HepG2 (cell line): Measurements from ENCODE around the gene IFNAR1. TPM values are rescaled to one million over a fixed set of nuclear protein-coding genes. Genes with fewer than 3 reads are reported as not detected.

ENCODE experiments used
- ATAC-seq: fragments of 200-7000 bp; cut with Tn5 transposase; 3 replicates; pipeline ENCODE4 v1.9.1; 2020; ENCODE audit warnings: mild to moderate bottlenecking, moderate library complexity
- Bru-seq: library from RNA; stranded (reverse); fragments of 400-500 nt; gene quantifications from one replicate; lab custom pipeline; 2021; lab: Mats Ljungman, UMichigan
- BruChase-seq, 2 experiments: library from RNA; stranded (reverse); fragments of 400-500 nt; gene quantifications; one replicate each; lab custom pipeline; 2021; lab: Mats Ljungman, UMichigan
- BruUV-seq: library from RNA; stranded (reverse); fragments of 400-500 nt; replicated peaks from 2 replicates; lab custom pipeline; 2021; lab: Mats Ljungman, UMichigan
- CTCF ChIA-PET: fragments of 300-600 bp; formaldehyde crosslinking; extraction: SDS; loops from one replicate; lab custom pipeline; 2021; ENCODE audit warnings: low total read pairs, inconsistent platforms, low intra/inter-chr PET ratio; lab: Yijun Ruan, JAX
- POLR2A ChIA-PET: fragments of 350-600 bp; sonication (Branson Sonifier 250); formaldehyde crosslinking; loops from one replicate; lab custom pipeline; 2020; ENCODE audit warnings: antibody characterized with exemption, inconsistent platforms; lab: Yijun Ruan, JAX
- DNase-seq: peaks from one replicate; pipeline ENCODE4 v3.0.0-alpha.2; 2015; ENCODE audit warnings: low spot score
- FAIRE-seq: peaks from 3 replicates; lab custom pipeline; 2011; peaks lifted over from hg19 to GRCh38; lab: Jason Lieb, UNC
- H2AFZ ChIP-seq: one replicate; pipeline ENCODE4 v1.6.1; 2011; ENCODE audit warnings: low read length, inconsistent platforms
- H3K27ac ChIP-seq: fragments of 300-600 bp; 3 replicates; pipeline ENCODE4 v1.8.0; 2011; ENCODE audit warnings: mixed run types, mild to moderate bottlenecking, mixed read lengths, low read length, inconsistent platforms; ENCODE audit not compliant: insufficient read depth; ENCODE audit errors: extremely low read length
- H3K27me3 ChIP-seq, 2 experiments: fragments of 200-600 bp in 1 of 2; 2 replicates in 1 of 2; 3 replicates in 1 of 2; pipeline versions ENCODE4 v1.6.0 to v1.8.0; 2011; ENCODE audit warnings: low read length in 2 of 2, mild to moderate bottlenecking in 2 of 2, moderate library complexity in 2 of 2, inconsistent platforms in 1 of 2; ENCODE audit not compliant: insufficient read depth in 2 of 2, control insufficient read depth in 1 of 2
- H3K36me3 ChIP-seq, 2 experiments: fragments of 200-600 bp in 1 of 2; replicated peaks in 1 of 2; 2 replicates in 1 of 2; 3 replicates in 1 of 2; pipeline versions ENCODE4 v1.5.1 to v1.8.0; 2011; ENCODE audit warnings: low read length in 2 of 2, inconsistent platforms in 1 of 2; ENCODE audit not compliant: insufficient read depth in 2 of 2, control insufficient read depth in 1 of 2
- H3K4me1 ChIP-seq: 2 replicates; pipeline ENCODE4 v1.5.1; 2012; ENCODE audit warnings: low read length, inconsistent platforms; ENCODE audit not compliant: insufficient read depth
- H3K4me2 ChIP-seq: 2 replicates; pipeline ENCODE4 v1.6.0; 2011; ENCODE audit warnings: low read depth, low read length, inconsistent platforms
- H3K4me3 ChIP-seq, 3 experiments: fragments of 200-600 bp in 1 of 3; sonication (generic), shearing (Covaris generic) in 1 of 3; replicated peaks in 1 of 3; 2 replicates each; pipeline ENCODE4 v1.5.1; 2011 to 2016; ENCODE audit warnings: low read length in 3 of 3, inconsistent platforms in 2 of 3, low read depth in 2 of 3, mild to moderate bottlenecking in 2 of 3, control low read depth in 1 of 3, mixed read lengths in 1 of 3; ENCODE audit not compliant: insufficient read depth in 1 of 3
- H3K79me2 ChIP-seq: one replicate; pipeline ENCODE4 v1.6.1; 2011; ENCODE audit warnings: low read length, inconsistent platforms; ENCODE audit not compliant: insufficient read depth
- H3K9ac ChIP-seq: 2 replicates; pipeline ENCODE4 v1.6.0; 2011; ENCODE audit warnings: mild to moderate bottlenecking, low read depth, low read length, inconsistent platforms; ENCODE audit not compliant: insufficient read depth
- H3K9me3 ChIP-seq: 2 replicates; pipeline ENCODE4 v1.5.1; 2012; ENCODE audit warnings: mild to moderate bottlenecking, low read length
- H4K20me1 ChIP-seq: 2 replicates; pipeline ENCODE4 v1.6.0; 2011; ENCODE audit warnings: inconsistent platforms, mild to moderate bottlenecking, low read length, moderate library complexity; ENCODE audit not compliant: insufficient read depth
- CAMTA2 ChIP-seq: sonication (generic); formaldehyde crosslinking; IDR thresholded peaks from 2 replicates; pipeline ENCODE4 v1.4.0; 2020; ENCODE audit warnings: mild to moderate bottlenecking, missing genetic modification reagents, borderline replicate concordance
- CREB1 ChIP-seq, 2 experiments: fragments of 450-650 bp in 1 of 2; IDR thresholded peaks; 2 replicates each; pipeline ENCODE4 v1.6.1; 2016 to 2017; ENCODE audit warnings: control low read depth in 1 of 2, mild to moderate bottlenecking in 1 of 2, missing compliant biosample characterization in 1 of 2, missing genetic modification characterization in 1 of 2
- FOXC1 ChIP-seq: sonication (generic); formaldehyde crosslinking; IDR thresholded peaks from 2 replicates; pipeline ENCODE4 v1.8.0; 2022; ENCODE audit warnings: mild to moderate bottlenecking, missing genetic modification reagents, borderline replicate concordance
- KLF9 ChIP-seq: IDR thresholded peaks from 2 replicates; pipeline ENCODE4 v1.6.1; 2016; ENCODE audit warnings: low read depth
- NR2F2 ChIP-seq: IDR thresholded peaks from 2 replicates; pipeline ENCODE4 v1.6.1; 2012; ENCODE audit warnings: low read depth, inconsistent platforms, borderline replicate concordance
- POLR2AphosphoS5 ChIP-seq: IDR thresholded peaks from 2 replicates; pipeline ENCODE4 v1.6.1; 2012; ENCODE audit warnings: low read depth, low read length
- ZNF30 ChIP-seq: sonication (generic); formaldehyde crosslinking; IDR thresholded peaks from 2 replicates; pipeline ENCODE4 v1.5.0; 2020; ENCODE audit warnings: mild to moderate bottlenecking, missing genetic modification reagents
- ZNF660 ChIP-seq: sonication (generic); formaldehyde crosslinking; IDR thresholded peaks from 2 replicates; pipeline ENCODE4 v1.5.1; 2020; ENCODE audit warnings: mild to moderate bottlenecking, low read depth, missing genetic modification reagents, borderline replicate concordance
- ZNF792 ChIP-seq: IDR thresholded peaks from 2 replicates; pipeline ENCODE4 v1.6.1; 2016
- WGBS: methylation state at CpG from one replicate; pipeline ENCODE4 v1.1.6; 2017; ENCODE audit warnings: low lambda C conversion rate; 5-methylcytosine and 5-hydroxymethylcytosine counted together
- in situ Hi-C: cut with HindIII; loops from 2 replicates; pipeline ENCODE4 v1.10.0; 2017; ENCODE audit warnings: low pct_unique_long_range_greater_than_20kb; ENCODE audit not compliant: extremely low pct_ligation_motif_present
- intact Hi-C: fragments of 100-400 bp; cut with micrococcal nuclease; formaldehyde crosslinking; loops from one replicate; pipeline ENCODE4 v1.10.0; 2022; ENCODE audit not compliant: unreplicated experiment
- long read RNA-seq, 2 experiments: library from RNA in 1 of 2; library from polyadenylated mRNA in 1 of 2; stranded (forward) in 1 of 2; unstranded in 1 of 2; transcript quantifications; one replicate each; pipeline ENCODE4 v2.0.0, GENCODE V29; 2019 to 2022
- polyA minus RNA-seq, 3 experiments: library from RNA; depleted of rRNA, polyadenylated mRNA; stranded (reverse); fragments of >200 nt; gene quantifications; 2 replicates each; pipeline ENCODE4 v1.2.3, GENCODE V29; 2011; ENCODE audit warnings: low replicate concordance in 1 of 3
- polyA plus RNA-seq, 8 experiments: library from polyadenylated mRNA; depleted of rRNA in 3 of 8; stranded (reverse) in 7 of 8; unstranded in 1 of 8; fragments of >200 nt; fragmentation: Illumina TruSeq in 4 of 8; extraction: Trizol in 4 of 8; gene quantifications; 2 replicates each; pipeline versions ENCODE4 v1.2.1 to v1.2.3, GENCODE V29; 2011 to 2016; ENCODE audit warnings: low read depth in 4 of 8, missing spikeins in 1 of 8, mixed read lengths in 1 of 8; ENCODE audit not compliant: insufficient read depth in 1 of 8
- total RNA-seq, 5 experiments: library from RNA; depleted of rRNA; stranded (reverse); fragments of >200 nt; fragmentation: Illumina TruSeq; extraction: Trizol; gene quantifications; 2 replicates each; pipeline ENCODE4 v1.2.3, GENCODE V29; 2016; ENCODE audit warnings: low read depth in 1 of 5
- TF ChIP-seq, protein P1 (sequence below): sonication (generic); formaldehyde crosslinking; IDR thresholded peaks from 2 replicates; pipeline ENCODE4 v1.4.0; 2020; ENCODE audit warnings: missing genetic modification reagents, low read depth, mild to moderate bottlenecking, borderline replicate concordance
- TF ChIP-seq, protein P2 (sequence below): sonication (generic); formaldehyde crosslinking; IDR thresholded peaks from 2 replicates; pipeline ENCODE4 v1.9.0; 2022; ENCODE audit warnings: low read depth, missing genetic modification reagents
- TF ChIP-seq, protein P3 (sequence below): sonication (generic); formaldehyde crosslinking; IDR thresholded peaks from 2 replicates; pipeline ENCODE4 v1.5.0; 2020; ENCODE audit warnings: missing genetic modification reagents, mild to moderate bottlenecking, borderline replicate concordance

The IFNAR1 gene
- total RNA-seq (2016; rRNA removed; fragmentation: Illumina TruSeq; extraction: Trizol) (9.3 and 11.2 TPM in 2 replicates), polyA plus RNA-seq (2011; rRNA removed) (6.7 and 6.9 TPM in 2 replicates), polyA minus RNA-seq (2011; rRNA and poly(A)+ RNA removed; ENCODE audit: low replicate concordance) (15.8 and 22.3 TPM in 2 replicates), Bru-seq, nascent RNA (percentile 75 among the genes with signal in this experiment), BruChase-seq, experiment 1, labeled RNA remaining after a 6-hour chase (percentile 87 among the genes with signal in this experiment), BruChase-seq, experiment 2, labeled RNA remaining after a 2-hour chase (percentile 78 among the genes with signal in this experiment)
- total RNA-seq (2016; cell fraction: cytosol; rRNA removed; fragmentation: Illumina TruSeq; extraction: Trizol; ENCODE audit: low read depth): 1.5 and 1.9 TPM in 2 replicates
- 9.5 and 10.0 TPM in 2 replicates for total RNA-seq (2016; cell fraction: insoluble cytoplasmic fraction; rRNA removed; fragmentation: Illumina TruSeq; extraction: Trizol)
- 7.9 and 9.1 TPM in 2 replicates for total RNA-seq (2016; cell fraction: membrane; rRNA removed; fragmentation: Illumina TruSeq; extraction: Trizol)
- 13.0 and 14.3 TPM in 2 replicates for total RNA-seq (2016; cell fraction: nucleus; rRNA removed; fragmentation: Illumina TruSeq; extraction: Trizol)
- 4.7 and 8.7 TPM in 2 replicates for polyA plus RNA-seq (2011; cell fraction: cytosol; rRNA removed)
- polyA plus RNA-seq (2011; cell fraction: nucleus; rRNA removed): 2.7 and 2.9 TPM in 2 replicates
- 17.0 and 23.0 TPM in 2 replicates for polyA plus RNA-seq (2012)
- polyA plus RNA-seq (2016; cell fraction: cytosol; fragmentation: Illumina TruSeq; extraction: Trizol; ENCODE audit: low read depth): 7.3 and 7.9 TPM in 2 replicates
- polyA plus RNA-seq (2016; cell fraction: insoluble cytoplasmic fraction; fragmentation: Illumina TruSeq; extraction: Trizol; ENCODE audit: low read depth): 12.1 and 14.2 TPM in 2 replicates
- polyA plus RNA-seq (2016; cell fraction: membrane; fragmentation: Illumina TruSeq; extraction: Trizol; ENCODE audit: low read depth): 9.1 and 10.7 TPM in 2 replicates
- polyA plus RNA-seq (2016; cell fraction: nucleus; fragmentation: Illumina TruSeq; extraction: Trizol; ENCODE audit: insufficient read depth, low read depth): 14.6 and 15.2 TPM in 2 replicates
- polyA minus RNA-seq (2011; cell fraction: cytosol; rRNA and poly(A)+ RNA removed): 14.0 and 18.3 TPM in 2 replicates
- polyA minus RNA-seq (2011; cell fraction: nucleus; rRNA and poly(A)+ RNA removed): 17.0 and 22.1 TPM in 2 replicates
- long read RNA-seq, experiment 1, full-length matches to known transcripts: 11 of 21 reads
- long read RNA-seq, experiment 1, partial matches to known transcripts: 6 of 21 reads
- long read RNA-seq, experiment 1, other reads (novel, unspliced or antisense): 4 of 21 reads
- long read RNA-seq, experiment 2, full-length matches to known transcripts: 21 of 73 reads
- long read RNA-seq, experiment 2, partial matches to known transcripts: 18 of 73 reads
- long read RNA-seq, experiment 2, other reads (novel, unspliced or antisense): 34 of 73 reads

DNA sequence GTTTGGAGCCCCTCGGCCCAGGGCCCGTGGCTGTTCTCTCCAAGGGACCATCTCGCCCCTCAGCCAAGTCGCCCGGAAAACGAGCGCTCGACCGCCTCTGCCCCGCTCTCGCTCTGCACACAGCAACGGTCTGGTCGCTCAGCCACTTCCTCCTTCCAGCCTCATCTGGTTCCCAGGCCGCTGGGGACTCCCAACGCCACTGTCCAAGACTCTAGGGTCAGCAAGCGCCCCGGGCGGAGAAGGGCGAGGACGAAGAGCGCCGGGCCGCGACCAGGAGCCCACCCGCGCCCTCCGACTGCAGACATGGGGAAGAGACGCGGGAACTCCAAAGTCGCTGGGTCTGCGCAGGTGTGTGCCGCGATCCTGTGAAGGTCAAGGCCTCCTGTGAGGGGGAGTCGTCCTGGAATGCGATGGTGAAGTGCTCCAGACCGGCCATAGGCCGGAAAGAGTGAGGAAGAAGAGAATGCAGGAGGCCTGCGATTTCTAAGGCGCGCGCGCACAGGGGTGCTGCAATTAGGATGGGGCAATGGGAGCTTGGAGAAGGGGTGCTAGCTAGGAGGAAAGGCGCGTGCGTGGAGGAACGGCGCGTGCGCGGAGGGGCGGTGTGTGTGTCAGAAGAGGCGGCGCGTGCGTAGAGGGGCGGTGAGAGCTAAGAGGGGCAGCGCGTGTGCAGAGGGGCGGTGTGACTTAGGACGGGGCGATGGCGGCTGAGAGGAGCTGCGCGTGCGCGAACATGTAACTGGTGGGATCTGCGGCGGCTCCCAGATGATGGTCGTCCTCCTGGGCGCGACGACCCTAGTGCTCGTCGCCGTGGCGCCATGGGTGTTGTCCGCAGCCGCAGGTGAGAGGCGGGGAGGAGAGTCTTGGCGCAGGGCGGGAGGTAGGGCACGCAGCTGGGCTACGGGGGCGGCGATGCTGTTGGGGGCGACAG lies at the start of gene IFNAR1:
Gene IFNAR1, plus strand, starts transcription at position 680 of the 931 bp plus-strand sequence. Its CDS starts 86 bp downstream, at position 766.
- no peaks in the 10 kb centered on the region for H3K36me3 ChIP-seq
- peak within 1 kb of the TSS; percentile 74 for H3K4me2 ChIP-seq
- H3K4me1 ChIP-seq: peaks cover 27% of the 10 kb centered on the region
- peak within 1 kb of the TSS; percentile 77 for H3K9ac ChIP-seq
- no peaks in the 10 kb centered on the region for H4K20me1 ChIP-seq
- TSS peak; percentile 89 for BruUV-seq
- in situ Hi-C loops: no loop called here
- H3K9me3 ChIP-seq: no peaks in the 10 kb centered on the region
- WGBS: under 1% methylated on average over 43 of the region's 86 CpGs
- no peaks in the 10 kb centered on the region for H3K27me3 ChIP-seq
- CTCF ChIA-PET: no interaction called here
- ATAC-seq (peak; percentile 90), DNase-seq (peak; percentile 92), FAIRE-seq (peak; percentile 62)
- peak within 1 kb of the TSS; percentile 55 for H2AFZ ChIP-seq
- H3K27ac ChIP-seq: peak within 1 kb of the TSS; percentile 89
- peaks cover 37% of the 10 kb centered on the region for H3K79me2 ChIP-seq
- peak within 1 kb of the TSS; percentile 60 to 89 (median 86) for H3K4me3 ChIP-seq
- intact Hi-C loops: loop anchor here (2.0 kb wide), 1 partner anchor 126 kb away; no protein-coding TSS in a partner anchor
- POLR2A ChIA-PET: interaction anchor here (0.7 to 2.0 kb wide), 25 partner anchors 11 to 596 kb away, joined by 3 to 21 read pairs (median 6); partner anchors contain the start of genes DONSON, IL10RB, SYNJ1 and TMEM50B
- TF ChIP-seq ZNF792 (CRISPR knock-in tag): peak; percentile 40; the same call in 1 of the 2 replicates
- TF ChIP-seq POLR2AphosphoS5: peak; percentile 92
- TF ChIP-seq, protein P1, sequence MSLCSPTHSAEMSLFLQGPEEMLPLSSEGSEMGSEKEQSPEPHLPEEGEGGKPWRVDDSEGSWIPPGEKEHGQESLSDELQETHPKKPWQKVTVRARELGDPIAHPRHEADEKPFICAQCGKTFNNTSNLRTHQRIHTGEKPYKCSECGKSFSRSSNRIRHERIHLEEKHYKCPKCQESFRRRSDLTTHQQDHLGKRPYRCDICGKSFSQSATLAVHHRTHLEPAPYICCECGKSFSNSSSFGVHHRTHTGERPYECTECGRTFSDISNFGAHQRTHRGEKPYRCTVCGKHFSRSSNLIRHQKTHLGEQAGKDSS (CRISPR knock-in tag): peak; percentile 80
- TF ChIP-seq NR2F2: no peak
- TF ChIP-seq ZNF660: no peak
- TF ChIP-seq, protein P2, sequence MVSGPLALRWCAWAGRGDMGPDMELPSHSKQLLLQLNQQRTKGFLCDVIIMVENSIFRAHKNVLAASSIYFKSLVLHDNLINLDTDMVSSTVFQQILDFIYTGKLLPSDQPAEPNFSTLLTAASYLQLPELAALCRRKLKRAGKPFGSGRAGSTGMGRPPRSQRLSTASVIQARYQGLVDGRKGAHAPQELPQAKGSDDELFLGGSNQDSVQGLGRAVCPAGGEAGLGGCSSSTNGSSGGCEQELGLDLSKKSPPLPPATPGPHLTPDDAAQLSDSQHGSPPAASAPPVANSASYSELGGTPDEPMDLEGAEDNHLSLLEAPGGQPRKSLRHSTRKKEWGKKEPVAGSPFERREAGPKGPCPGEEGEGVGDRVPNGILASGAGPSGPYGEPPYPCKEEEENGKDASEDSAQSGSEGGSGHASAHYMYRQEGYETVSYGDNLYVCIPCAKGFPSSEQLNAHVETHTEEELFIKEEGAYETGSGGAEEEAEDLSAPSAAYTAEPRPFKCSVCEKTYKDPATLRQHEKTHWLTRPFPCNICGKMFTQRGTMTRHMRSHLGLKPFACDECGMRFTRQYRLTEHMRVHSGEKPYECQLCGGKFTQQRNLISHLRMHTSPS (CRISPR knock-in tag): peak; percentile 14; the same call in 1 of the 2 replicates
- 0 out of 2 replicates have a peak, but pooled peaks have one; percentile 20 for TF ChIP-seq KLF9 (CRISPR knock-in tag)
- peak; percentile 77; the same call in 1 of the 2 replicates for TF ChIP-seq FOXC1 (CRISPR knock-in tag)
- TF ChIP-seq CREB1 (IDR thresholded peaks at IDR 0.05): no peak
- TF ChIP-seq CREB1 (CRISPR knock-in tag; IDR thresholded peaks at IDR 0.05): peak; percentile 51; the same call in 1 of the 2 replicates
- TF ChIP-seq, protein P3, sequence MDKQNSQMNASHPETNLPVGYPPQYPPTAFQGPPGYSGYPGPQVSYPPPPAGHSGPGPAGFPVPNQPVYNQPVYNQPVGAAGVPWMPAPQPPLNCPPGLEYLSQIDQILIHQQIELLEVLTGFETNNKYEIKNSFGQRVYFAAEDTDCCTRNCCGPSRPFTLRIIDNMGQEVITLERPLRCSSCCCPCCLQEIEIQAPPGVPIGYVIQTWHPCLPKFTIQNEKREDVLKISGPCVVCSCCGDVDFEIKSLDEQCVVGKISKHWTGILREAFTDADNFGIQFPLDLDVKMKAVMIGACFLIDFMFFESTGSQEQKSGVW (CRISPR knock-in tag): no peak
- TF ChIP-seq ZNF30: no peak
- peak; percentile 67; the same call in 1 of the 2 replicates for TF ChIP-seq CAMTA2 (CRISPR knock-in tag)
